Measurements from ENCODE around the gene ADCY2. TPM values are rescaled to one million over a fixed set of nuclear protein-coding genes. Genes with fewer than 3 reads are reported as not detected.

Gene ADCY2
- total RNA-seq, 1 experiment from 2014 or later, result 31.3 TPM

GRCh38 chr5:7763621-7764072, 367.7 kb downstream of the ADCY2 start:
- H3K4me1 Mint-ChIP-seq, result no peaks in the 10 kb centered on the region; a peak in 1 of 4 replicates
- Histone ChIP-seq H3K56ac (ENCODE audit: insufficient read length, low read depth, low read length) (no peak overlapping the region), H3K23ac (ENCODE audit: insufficient read length, low read depth, low read length) (no peak overlapping the region), H3K27ac (ENCODE audit: insufficient read length, low read depth, low read length) (no peak overlapping the region), H4K5ac (ENCODE audit: insufficient read length, low read depth, low read length) (no peak overlapping the region), H3K4me2 (ENCODE audit: insufficient read depth, insufficient read length, low read length) (no peak overlapping the region), H3K4me1 (ENCODE audit: insufficient read depth, low read length) (no peaks in the 10 kb centered on the region), H4K8ac (replicated peaks; ENCODE audit: insufficient read length, low read depth, low read length) (no peak overlapping the region), H3K79me1 (ENCODE audit: insufficient read depth, low read depth, low read length, poor library complexity, severe bottlenecking) (no peaks in the 10 kb centered on the region), H2BK120ac (ENCODE audit: low read depth, low read length, poor library complexity, severe bottlenecking) (no peak overlapping the region), H2BK5ac (ENCODE audit: insufficient read length, low read length) (no peak overlapping the region), H3K9ac (ENCODE audit: extremely low read depth, insufficient read length, low read length) (no peak overlapping the region), H3K23me2 (ENCODE audit: insufficient read length, low read depth, low read length, poor library complexity, severe bottlenecking) (no peaks in the 10 kb centered on the region), H2AFZ (ENCODE audit: low read length) (no peak overlapping the region), H3K4ac (ENCODE audit: low read depth, low read length) (no peak overlapping the region), H2BK15ac (ENCODE audit: low read depth, low read length) (no peak overlapping the region), H3K27me3 (ENCODE audit: insufficient read depth, low read length) (no peaks in the 10 kb centered on the region), H3T11ph (ENCODE audit: low read length) (no peak overlapping the region), H2BK12ac (ENCODE audit: insufficient read length, low read depth, low read length) (no peak overlapping the region), H4K91ac (ENCODE audit: insufficient read length, low read depth, low read length) (no peak overlapping the region), H3K18ac (ENCODE audit: insufficient read length, low read depth, low read length) (no peak overlapping the region), H4K20me1 (ENCODE audit: control insufficient read depth, insufficient read depth, insufficient read length) (no peaks in the 10 kb centered on the region), H2BK20ac (ENCODE audit: low read depth, low read length, poor library complexity, severe bottlenecking) (no peak overlapping the region), H3K14ac (ENCODE audit: insufficient read depth, low read length) (no peak overlapping the region; the same call in 1 of the 2 replicates), H2AK5ac (ENCODE audit: insufficient read length, low read length) (no peak overlapping the region), H3K9me3 (ENCODE audit: control insufficient read depth, low read depth, low read length) (no peaks in the 10 kb centered on the region), H3K79me2 (ENCODE audit: insufficient read depth, low read length) (no peaks in the 10 kb centered on the region)
- no peaks in the 10 kb centered on the region for H3K9me3 Mint-ChIP-seq
- WGBS (ENCODE audit: extremely low coverage, insufficient read length, low lambda C conversion rate), result no CpG with 5 or more reads among the region's 9 CpGs
- no peak overlapping the region for H3K4me3 Mint-ChIP-seq
- no peaks in the 10 kb centered on the region for H3K27me3 Mint-ChIP-seq (ENCODE audit: low read depth)
- no peaks in the 10 kb centered on the region; a peak in 3 of 7 replicates for H3K36me3 Mint-ChIP-seq (ENCODE audit: insufficient read depth in 1 of 3, low read depth in 3 of 3)
- no peak for DNase-seq
- H3K27ac Mint-ChIP-seq, result no peak overlapping the region
- no peak for TF ChIP-seq CTCF (conservative IDR thresholded peaks at IDR 0.05)

Data from H9 (cell line).